K562 (cell line): ENCODE measurements around the gene MKRN1. TPM values are rescaled to one million over a fixed set of nuclear protein-coding genes. Genes with fewer than 3 reads are reported as not detected.

Source experiments
- ATAC-seq: fragments of 200-7000 bp; cut with Tn5 transposase; 3 replicates; pipeline ENCODE4 v1.9.1; 2020; ENCODE audit warnings: moderate library complexity
- BruUV-seq: library from RNA; stranded (reverse); fragments of 400-500 nt; replicated peaks from 2 replicates; lab custom pipeline; 2021; lab: Mats Ljungman, UMichigan
- CTCF ChIA-PET: fragments of 300-600 bp; formaldehyde crosslinking; extraction: SDS; loops from one replicate; lab custom pipeline; 2021; ENCODE audit warnings: low intra/inter-chr PET ratio; lab: Yijun Ruan, JAX
- POLR2A ChIA-PET: fragments of 300-600, 350-650 bp; sonication (Branson Sonifier 250); formaldehyde crosslinking; extraction: SDS; loops from one replicate; lab custom pipeline; 2021; ENCODE audit warnings: antibody characterized with exemption, inconsistent platforms; lab: Yijun Ruan, JAX
- DNase-seq, 4 experiments: peaks; one replicate each; pipeline versions ENCODE4 v3.0.0 to v3.0.0-alpha.2; 2011 to 2018; ENCODE audit warnings: low spot score in 3 of 4, mixed read lengths in 3 of 4; ENCODE audit errors: extremely low read depth in 1 of 4
- FAIRE-seq: peaks from 2 replicates; lab custom pipeline; 2011; peaks lifted over from hg19 to GRCh38; lab: Jason Lieb, UNC
- H2AFZ ChIP-seq: 2 replicates; pipeline ENCODE4 v1.6.0; 2011; ENCODE audit warnings: low read depth, low read length, control low read depth, inconsistent platforms
- H3K27ac ChIP-seq: fragments of 200-600 bp; 3 replicates; pipeline ENCODE4 v1.8.0; 2011; ENCODE audit warnings: low read depth, mild to moderate bottlenecking, control low read depth, inconsistent platforms, low read length, moderate library complexity, mixed read lengths; ENCODE audit errors: extremely low read depth
- H3K27me3 ChIP-seq, 2 experiments: fragments of 300-600 bp in 1 of 2; 2 replicates in 1 of 2; 3 replicates in 1 of 2; pipeline versions ENCODE4 v1.6.0 to v1.8.0; 2011; ENCODE audit warnings: inconsistent platforms in 2 of 2, low read length in 2 of 2, mild to moderate bottlenecking in 1 of 2, mixed read lengths in 1 of 2, moderate library complexity in 1 of 2; ENCODE audit not compliant: control insufficient read depth in 2 of 2, insufficient read depth in 2 of 2
- H3K36me3 ChIP-seq: fragments of 300-600 bp; 3 replicates; pipeline ENCODE4 v1.8.0; 2011; ENCODE audit warnings: mild to moderate bottlenecking, low read length, inconsistent platforms; ENCODE audit not compliant: control insufficient read depth, insufficient read depth
- H3K4me1 ChIP-seq, 2 experiments: fragments of 200-600 bp in 1 of 2; replicated peaks in 1 of 2; 2 replicates in 1 of 2; 3 replicates in 1 of 2; pipeline versions ENCODE4 v1.5.1 to v1.8.0; 2011; ENCODE audit warnings: inconsistent platforms in 2 of 2, low read length in 2 of 2, mild to moderate bottlenecking in 1 of 2, mixed read lengths in 1 of 2, moderate library complexity in 1 of 2; ENCODE audit not compliant: control insufficient read depth in 2 of 2, insufficient read depth in 2 of 2
- H3K4me2 ChIP-seq: 2 replicates; pipeline ENCODE4 v1.6.1; 2011; ENCODE audit warnings: low read length, control low read depth, inconsistent platforms, mixed read lengths; ENCODE audit not compliant: insufficient read depth
- H3K4me3 ChIP-seq: fragments of 200-600 bp; sonication (generic), shearing (Covaris generic); 2 replicates; pipeline ENCODE4 v1.5.1; 2016; ENCODE audit warnings: control low read depth, inconsistent platforms
- H3K79me2 ChIP-seq: fragments of 200-600 bp; 3 replicates; pipeline ENCODE4 v1.8.0; 2011; ENCODE audit warnings: low read length, inconsistent platforms; ENCODE audit not compliant: control insufficient read depth, insufficient read depth
- H3K9ac ChIP-seq, 2 experiments: 2 replicates each; pipeline versions ENCODE4 v1.6.0 to v1.6.1; 2011; ENCODE audit warnings: low read depth in 2 of 2, low read length in 2 of 2, control low read depth in 1 of 2, inconsistent platforms in 1 of 2, mild to moderate bottlenecking in 1 of 2, mixed read lengths in 1 of 2; ENCODE audit not compliant: insufficient read depth in 1 of 2
- H3K9me1 ChIP-seq: one replicate; pipeline ENCODE4 v1.6.0; 2011; ENCODE audit warnings: inconsistent platforms, mild to moderate bottlenecking, low read length, moderate library complexity; ENCODE audit not compliant: control insufficient read depth, insufficient read depth
- H3K9me3 ChIP-seq: replicated peaks from 2 replicates; pipeline ENCODE4 v1.5.1; 2011; ENCODE audit warnings: low read depth, low read length, inconsistent platforms; ENCODE audit not compliant: control insufficient read depth, insufficient read depth
- H4K20me1 ChIP-seq: replicated peaks from 2 replicates; pipeline ENCODE4 v1.6.1; 2011; ENCODE audit warnings: low read length, inconsistent platforms, mixed read lengths; ENCODE audit not compliant: control insufficient read depth, insufficient read depth
- ADNP ChIP-seq: fragments of 200-800 bp; sonication (Bioruptor generic); IDR thresholded peaks from 2 replicates; pipeline ENCODE4 v1.6.1; 2016; ENCODE audit warnings: missing genetic modification characterization, missing compliant biosample characterization
- ATF6 ChIP-seq: sonication (generic); formaldehyde crosslinking; IDR thresholded peaks from 2 replicates; pipeline ENCODE4 v1.4.0; 2020; ENCODE audit warnings: mild to moderate bottlenecking, missing genetic modification reagents
- BCOR ChIP-seq: fragments of 450-650 bp; IDR thresholded peaks from 2 replicates; pipeline ENCODE4 v1.6.1; 2016
- CBX3 ChIP-seq, 2 experiments: IDR thresholded peaks; 1 replicate in 1 of 2; 2 replicates in 1 of 2; pipeline ENCODE4 v1.6.1; 2012; ENCODE audit warnings: inconsistent platforms in 2 of 2, low read length in 2 of 2, borderline replicate concordance in 1 of 2, control low read depth in 1 of 2
- CREB5 ChIP-seq: fragments of 250-450 bp; sonication (Bioruptor Pico); IDR thresholded peaks from 2 replicates; pipeline ENCODE4 v1.5.0; 2020; ENCODE audit warnings: mild to moderate bottlenecking
- ETS2 ChIP-seq: IDR thresholded peaks from 2 replicates; pipeline ENCODE4 v1.6.1; 2016; ENCODE audit warnings: borderline replicate concordance, missing genetic modification characterization, mild to moderate bottlenecking, moderate library complexity, missing compliant biosample characterization; ENCODE audit not compliant: poor library complexity, severe bottlenecking
- KLF6 ChIP-seq: fragments of 250-450 bp; sonication (Bioruptor Pico); IDR thresholded peaks from 2 replicates; pipeline ENCODE4 v1.4.0; 2020; ENCODE audit warnings: mild to moderate bottlenecking, moderate library complexity, borderline replicate concordance
- LARP7 ChIP-seq: fragments of 450-650 bp; IDR thresholded peaks from 2 replicates; pipeline ENCODE4 v1.6.1; 2016
- MAZ ChIP-seq, 2 experiments: fragments of 450-650 bp in 1 of 2; sonication (generic) in 1 of 2; formaldehyde crosslinking; IDR thresholded peaks in 1 of 2; conservative IDR thresholded peaks in 1 of 2; 2 replicates each; pipeline versions ENCODE4 v1.4.0 to v1.5.0; 2020; ENCODE audit warnings: mild to moderate bottlenecking in 1 of 2, missing genetic modification reagents in 1 of 2
- NBN ChIP-seq: fragments of 450-650 bp; IDR thresholded peaks from 2 replicates; pipeline ENCODE4 v1.6.1; 2016; ENCODE audit warnings: low read depth, mild to moderate bottlenecking
- SP1 ChIP-seq: sonication (generic); formaldehyde crosslinking; IDR thresholded peaks from 2 replicates; pipeline ENCODE4 v1.8.1; 2022; ENCODE audit warnings: mild to moderate bottlenecking, missing genetic modification reagents
- TCF7 ChIP-seq: sonication (generic); IDR thresholded peaks from 2 replicates; pipeline ENCODE4 v1.6.1; 2016; ENCODE audit warnings: antibody characterized with exemption, borderline replicate concordance
- UBTF ChIP-seq, 2 experiments: IDR thresholded peaks; 2 replicates each; pipeline ENCODE4 v1.6.1; 2012; ENCODE audit warnings: improper control_type of control experiment in 2 of 2, low read depth in 2 of 2, low read length in 2 of 2, borderline replicate concordance in 1 of 2
- ZNF695 ChIP-seq: fragments of 450-650 bp; formaldehyde crosslinking; IDR thresholded peaks from 2 replicates; pipeline ENCODE4 v1.4.0; 2020; ENCODE audit warnings: mild to moderate bottlenecking, moderate library complexity
- ZNF75A ChIP-seq: fragments of 450-650 bp; formaldehyde crosslinking; IDR thresholded peaks from 2 replicates; pipeline ENCODE4 v1.4.0; 2020; ENCODE audit warnings: mild to moderate bottlenecking
- WGBS: fragments of 100-300 bp; shearing (Covaris generic); methylation state at CpG from one replicate; pipeline ENCODE4 v1.1.6; 2016; ENCODE audit warnings: low coverage, mixed read lengths; ENCODE audit not compliant: insufficient coverage; ENCODE audit errors: missing lambda C conversion rate; 5-methylcytosine and 5-hydroxymethylcytosine counted together
- in situ Hi-C: fragments of 300-500 bp; cut with MboI; formaldehyde crosslinking; loops from 4 replicates; pipeline ENCODE4 v1.15.0; 2018; ENCODE audit warnings: inconsistent platforms, mixed read lengths
- intact Hi-C: fragments of 100-400 bp; cut with micrococcal nuclease; formaldehyde crosslinking; loops from 2 replicates; pipeline ENCODE4 v1.14.2; 2022
- polyA plus RNA-seq, 8 experiments: library from polyadenylated mRNA; depleted of rRNA in 4 of 8; stranded (reverse) in 5 of 8; unstranded in 3 of 8; fragments of >200 nt; fragmentation: Nextera tagmentation in 2 of 8; fragmentation: Illumina TruSeq in 1 of 8; extraction: Ambion mirVana in 2 of 8; extraction: Trizol in 1 of 8; gene quantifications; 2 replicates each; pipeline versions ENCODE4 v1.2.1 to v1.2.3, GENCODE V29; 2011 to 2014; ENCODE audit warnings: inconsistent platforms in 1 of 8, missing spikeins in 1 of 8
- total RNA-seq, 7 experiments: library from RNA; depleted of rRNA in 6 of 7; stranded (reverse); fragments of >200 nt in 6 of 7; fragmentation: Illumina TruSeq in 2 of 7; extraction: Trizol in 2 of 7; gene quantifications; 2 replicates each; pipeline versions ENCODE4 v1.2.1 to v1.2.3, GENCODE V29; 2011 to 2021; ENCODE audit warnings: low replicate concordance in 1 of 7

MKRN1 gene
- total and polyA plus RNA-seq, 9 of the 15 experiments (the other 6 are each of a cell fraction or from before 2014, with no cell fraction given), result 30.5 to 90.3 (median 76.0) TPM

GRCh38 chr7:140517546-140518369 lies 38.5 kb upstream of the MKRN1 start:
- intact Hi-C loops, result loop anchor here (1.0 to 10.0 kb wide), 6 partner anchors 41 to 1015 kb away; no protein-coding TSS in a partner anchor
- Histone ChIP-seq H3K9me1 (no peaks in the 10 kb centered on the region), H3K4me1 (peaks cover 4 to 17% of the 10 kb centered on the region in 2 experiments; a peak in 4 of 5 replicates), H3K4me3 (no peak overlapping the region), H4K20me1 (no peaks in the 10 kb centered on the region), H2AFZ (peak overlapping the region; percentile 92), H3K9ac (peak overlapping the region in 1 of 2 experiments; percentile 52; a peak in 2 of 4 replicates), H3K9me3 (no peaks in the 10 kb centered on the region), H3K36me3 (no peaks in the 10 kb centered on the region), H3K27me3 (peaks cover 0 to 5% of the 10 kb centered on the region in 2 experiments; a peak in 1 of 5 replicates), H3K79me2 (no peaks in the 10 kb centered on the region), H3K4me2 (peak overlapping the region; percentile 62), H3K27ac (no peak overlapping the region)
- peak; percentile 90 to 96 (median 95) for DNase-seq
- 26% methylated on average over 31 of the region's 31 CpGs for WGBS
- POLR2A ChIA-PET, result interaction anchor here (0.5 to 2.6 kb wide), 6 partner anchors 10 to 497 kb away, joined by 3 to 10 read pairs (median 3); partner anchors contain the start of gene MRPS33
- in situ Hi-C loops, result no loop called here
- ATAC-seq, result peak; percentile 97
- no TSS peak for BruUV-seq
- CTCF ChIA-PET, result interaction anchor here (0.6 to 2.7 kb wide), 5 partner anchors 42 to 1133 kb away, joined by 3 to 31 read pairs (median 4); no protein-coding TSS in a partner anchor
- peak; percentile 100 for FAIRE-seq
- TF ChIP-seq ETS2 (no peak), ADNP (tag) (no peak), UBTF (IDR thresholded peaks at IDR 0.05; ENCODE audit: borderline replicate concordance in 1 of 2, low read depth in 2 of 2, low read length in 2 of 2) (peak; percentile 24 to 84; a peak in 2 of 4 replicates), ATF6 (no peak), LARP7 (peak; percentile 14; the same call in 1 of the 2 replicates), ZNF75A (CRISPR knock-in tag) (no peak), BCOR (no peak; the same call in 1 of the 2 replicates), ZNF695 (CRISPR knock-in tag) (no peak), MAZ (CRISPR knock-in tag; conservative IDR thresholded peaks at IDR 0.05 in 1 of 2, IDR thresholded peaks at IDR 0.05 in 1 of 2) (peak; percentile 38 to 57), CBX3 (IDR thresholded peaks at IDR 0.05; ENCODE audit: borderline replicate concordance in 1 of 2, low read length in 2 of 2) (peak in 1 of 2 experiments; percentile 50; a peak in 1 of 3 replicates), NBN (peak; percentile 82), CREB5 (CRISPR knock-in tag) (no peak), KLF6 (CRISPR knock-in tag) (no peak), TCF7 (no peak), SP1 (CRISPR knock-in tag) (no peak)
